Osteocyte (in vitro differentiated cells): ENCODE data around the gene CLCF1. TPM values are rescaled to one million over a fixed set of nuclear protein-coding genes. Genes with fewer than 3 reads are reported as not detected.

Experiments
- DNase-seq: peaks from one replicate; pipeline ENCODE4 v3.0.0; 2021; ENCODE audit warnings: mixed read lengths; ENCODE audit not compliant: unreplicated experiment; ENCODE audit errors: extremely low spot score
- H3K27ac Mint-ChIP-seq: one replicate; pipeline ENCODE4 v1.8.0; 2021; ENCODE audit warnings: mild to moderate bottlenecking, mixed read lengths; ENCODE audit not compliant: unreplicated experiment
- H3K27me3 Mint-ChIP-seq: one replicate; pipeline ENCODE4 v1.8.0; 2021; ENCODE audit warnings: mixed read lengths; ENCODE audit not compliant: unreplicated experiment
- H3K36me3 Mint-ChIP-seq: one replicate; pipeline ENCODE4 v1.8.0; 2021; ENCODE audit warnings: mixed read lengths; ENCODE audit not compliant: unreplicated experiment
- H3K4me1 Mint-ChIP-seq: one replicate; pipeline ENCODE4 v1.8.0; 2021; ENCODE audit warnings: mixed read lengths; ENCODE audit not compliant: unreplicated experiment
- H3K4me3 Mint-ChIP-seq: one replicate; pipeline ENCODE4 v1.8.0; 2021; ENCODE audit warnings: mild to moderate bottlenecking, moderate library complexity, mixed read lengths; ENCODE audit not compliant: unreplicated experiment
- H3K9me3 Mint-ChIP-seq: one replicate; pipeline ENCODE4 v1.8.0; 2021; ENCODE audit warnings: mixed read lengths; ENCODE audit not compliant: unreplicated experiment
- total RNA-seq: library from RNA; stranded (reverse); gene quantifications from 2 replicates; pipeline ENCODE4 v1.2.1, GENCODE V29; 2021
- TF ChIP-seq, protein P1 (sequence below): fragments of 200-600 bp; sonication (generic); IDR thresholded peaks from 2 replicates; pipeline ENCODE4 v1.5.0; 2021; ENCODE audit warnings: antibody characterized with exemption, mild to moderate bottlenecking, moderate library complexity

Gene CLCF1
- total RNA-seq, 1 donor from 2014 or later = 7.8 TPM

GRCh38 chr11:67376063-67376820 is 2.8 kb upstream of the CLCF1 start:
- H3K36me3 Mint-ChIP-seq = no peaks in the 10 kb centered on the region
- no peaks in the 10 kb centered on the region for H3K27me3 Mint-ChIP-seq
- no peak overlapping the region for H3K4me3 Mint-ChIP-seq

DNA sequence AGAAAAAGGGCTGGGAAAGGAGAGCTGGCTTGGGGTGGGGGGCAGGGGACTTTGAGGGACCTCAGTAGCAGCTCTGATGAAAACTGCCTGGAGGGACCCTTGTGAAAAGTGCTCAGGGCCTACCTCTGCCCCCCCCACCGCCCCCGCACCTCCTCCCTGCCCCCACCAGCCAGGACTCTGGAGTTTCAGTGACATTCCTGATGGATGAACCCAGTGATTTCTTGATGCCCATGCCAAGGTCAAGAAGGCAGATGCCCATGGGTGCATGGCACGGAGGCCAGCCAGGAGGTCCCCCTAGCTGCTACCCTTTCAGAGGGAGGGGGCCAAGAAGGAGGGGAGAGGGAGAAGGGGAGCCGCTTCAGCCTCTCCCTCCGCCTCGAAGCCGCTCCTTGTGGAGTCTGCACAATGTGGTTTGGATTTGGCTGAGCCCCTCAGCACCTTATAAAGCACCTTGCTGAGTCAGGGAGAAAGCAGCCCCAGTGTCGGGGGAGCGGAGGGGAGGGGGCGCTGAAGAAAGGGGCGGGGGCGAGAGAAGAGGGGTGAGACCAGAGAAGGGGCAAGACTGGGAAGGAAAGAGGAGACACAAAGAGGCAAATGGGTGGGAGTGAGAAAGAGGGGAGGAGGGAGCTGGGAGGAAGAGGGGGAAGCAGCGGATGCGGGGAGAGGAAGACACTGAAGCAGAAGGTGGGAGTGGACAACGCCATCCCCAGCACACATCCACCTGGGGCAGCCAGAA is 2.1 kb upstream of the CLCF1 start:
- Mint-ChIP-seq H3K4me3 (no peak overlapping the region), H3K27ac (peak overlapping the region; percentile 98), H3K27me3 (no peaks in the 10 kb centered on the region), H3K36me3 (no peaks in the 10 kb centered on the region), H3K4me1 (peaks cover 55% of the 10 kb centered on the region), H3K9me3 (no peaks in the 10 kb centered on the region)
- TF ChIP-seq, protein P1, sequence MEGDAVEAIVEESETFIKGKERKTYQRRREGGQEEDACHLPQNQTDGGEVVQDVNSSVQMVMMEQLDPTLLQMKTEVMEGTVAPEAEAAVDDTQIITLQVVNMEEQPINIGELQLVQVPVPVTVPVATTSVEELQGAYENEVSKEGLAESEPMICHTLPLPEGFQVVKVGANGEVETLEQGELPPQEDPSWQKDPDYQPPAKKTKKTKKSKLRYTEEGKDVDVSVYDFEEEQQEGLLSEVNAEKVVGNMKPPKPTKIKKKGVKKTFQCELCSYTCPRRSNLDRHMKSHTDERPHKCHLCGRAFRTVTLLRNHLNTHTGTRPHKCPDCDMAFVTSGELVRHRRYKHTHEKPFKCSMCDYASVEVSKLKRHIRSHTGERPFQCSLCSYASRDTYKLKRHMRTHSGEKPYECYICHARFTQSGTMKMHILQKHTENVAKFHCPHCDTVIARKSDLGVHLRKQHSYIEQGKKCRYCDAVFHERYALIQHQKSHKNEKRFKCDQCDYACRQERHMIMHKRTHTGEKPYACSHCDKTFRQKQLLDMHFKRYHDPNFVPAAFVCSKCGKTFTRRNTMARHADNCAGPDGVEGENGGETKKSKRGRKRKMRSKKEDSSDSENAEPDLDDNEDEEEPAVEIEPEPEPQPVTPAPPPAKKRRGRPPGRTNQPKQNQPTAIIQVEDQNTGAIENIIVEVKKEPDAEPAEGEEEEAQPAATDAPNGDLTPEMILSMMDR = no peak
- DNase-seq = no peak

More at GRCh38 chr11:67376063-67376820, 2.8 kb upstream of the CLCF1 start:
- Mint-ChIP-seq H3K9me3 (no peaks in the 10 kb centered on the region), H3K27ac (no peak overlapping the region), H3K4me1 (peaks cover 47% of the 10 kb centered on the region)
- TF ChIP-seq, protein P1 = no peak
- no peak for DNase-seq

DNA sequence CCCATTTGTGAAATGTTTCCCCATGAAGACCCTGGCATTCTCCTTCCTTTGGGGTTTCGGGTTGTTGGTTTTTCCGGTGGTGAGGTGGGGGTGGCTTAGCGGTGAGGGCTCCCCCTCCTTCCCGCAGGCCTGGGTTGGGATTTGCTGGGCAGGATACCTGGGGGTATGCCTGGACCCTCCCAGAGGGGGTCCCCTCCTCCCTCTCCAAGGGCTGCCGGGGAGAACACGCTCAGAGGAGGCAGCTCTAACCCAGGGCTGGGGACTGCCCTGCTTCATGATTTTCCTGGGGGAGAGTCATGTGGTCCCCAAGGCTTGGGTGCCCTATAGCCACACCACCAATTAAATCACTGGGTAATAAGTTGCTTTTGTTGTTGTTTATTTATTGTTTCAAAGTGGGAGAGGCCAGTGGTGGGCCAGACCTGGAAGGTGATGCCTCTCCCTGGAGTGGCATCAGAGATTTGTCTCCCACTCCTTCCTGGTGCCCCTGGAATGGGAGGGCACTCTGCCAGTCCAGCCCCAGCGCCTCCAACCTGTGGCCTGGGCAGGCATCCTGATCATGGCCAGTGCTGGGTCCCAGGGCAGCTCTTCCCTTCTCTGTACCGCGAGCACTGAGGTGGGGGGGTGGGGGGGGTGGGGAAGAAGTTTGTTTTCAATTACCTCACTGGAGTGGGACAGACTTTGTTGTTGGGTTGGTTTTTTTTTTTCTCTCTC is 1.3 kb upstream of the CLCF1 start:
- H3K27me3 Mint-ChIP-seq = no peaks in the 10 kb centered on the region
- peak overlapping the region; percentile 98 for H3K27ac Mint-ChIP-seq

GRCh38 chr11:67373648-67374570 is 511 bp upstream of the CLCF1 start:
- H3K9me3 Mint-ChIP-seq = no peaks in the 10 kb centered on the region
- H3K27me3 Mint-ChIP-seq = no peaks in the 10 kb centered on the region
- peaks cover 55% of the 10 kb centered on the region for H3K4me1 Mint-ChIP-seq
- H3K36me3 Mint-ChIP-seq = no peaks in the 10 kb centered on the region
- TF ChIP-seq, protein P1 = peak; percentile 55
- H3K4me3 Mint-ChIP-seq = peak overlapping the region; percentile 87
- peak; percentile 93 for DNase-seq
- peak overlapping the region; percentile 98 for H3K27ac Mint-ChIP-seq

More for the DNA sequence above, 1.3 kb upstream of the CLCF1 start:
- DNase-seq = no peak
- H3K4me1 Mint-ChIP-seq = peaks cover 59% of the 10 kb centered on the region
- H3K36me3 Mint-ChIP-seq = no peaks in the 10 kb centered on the region
- no peaks in the 10 kb centered on the region for H3K9me3 Mint-ChIP-seq
- peak overlapping the region; percentile 87 for H3K4me3 Mint-ChIP-seq
- TF ChIP-seq, protein P1 = no peak
